ENCODE data around the gene AKAP8. TPM values are rescaled to one million over a fixed set of nuclear protein-coding genes. Genes with fewer than 3 reads are reported as not detected.
"Not testable (repeated sequence)": the region's sequence is repeated elsewhere in the genome, so short reads cannot be mapped to it uniquely, and the experiment has no call there.

Gene AKAP8
- total RNA-seq, 4 donors from 2014 or later = 21.4 to 34.2 (median 28.0) TPM

- Histone ChIP-seq H3K4me3 (no peak overlapping the region), H3K27me3 (no peaks in the 10 kb centered on the region), H3K9me3 (no peaks in the 10 kb centered on the region), H3K36me3 (peaks cover 3 to 94% of the 10 kb centered on the region in 2 donors), H3K4me1 (peaks cover 0 to 25% (median 13%) of the 10 kb centered on the region in 3 donors), H3K27ac (no peak overlapping the region)
- WGBS, 2 donors (ENCODE audit: low coverage in 1 of 2) = 80% methylated on average over 3 of the region's 11 CpGs; no CpG with 5 or more reads in 1 of the 2 donors
- TF ChIP-seq EP300 (IDR thresholded peaks at IDR 0.05) = no peak
- no peak for TF ChIP-seq POLR2AphosphoS5 (IDR thresholded peaks at IDR 0.05)
- TF ChIP-seq POLR2A (IDR thresholded peaks at IDR 0.05) = no peak
- TF ChIP-seq CTCF (IDR thresholded peaks at IDR 0.05) = no peak
- no peak for ATAC-seq
Observed at GRCh38 chr19:15397782-15398181, 18.2 kb upstream of the AKAP8 start.

GRCh38 chr19:15397236-15397635, 17.6 kb upstream of the AKAP8 start:
- Histone ChIP-seq H3K27me3 (no peaks in the 10 kb centered on the region), H3K4me3 (no peak overlapping the region), H3K4me1 (peaks cover 0 to 20% (median 8%) of the 10 kb centered on the region in 3 donors), H3K36me3 (peaks cover 3 to 96% of the 10 kb centered on the region in 2 donors), H3K9me3 (no peaks in the 10 kb centered on the region), H3K27ac (no peak overlapping the region)
- TF ChIP-seq EP300 (IDR thresholded peaks at IDR 0.05) = no peak
- TF ChIP-seq CTCF (IDR thresholded peaks at IDR 0.05) = no peak
- no peak for TF ChIP-seq POLR2A (IDR thresholded peaks at IDR 0.05)
- TF ChIP-seq POLR2AphosphoS5 (IDR thresholded peaks at IDR 0.05) = no peak
- no peak for ATAC-seq
- 76% methylated on average over 3 of the region's 6 CpGs; no CpG with 5 or more reads in 1 of the 2 donors for WGBS, 2 donors (ENCODE audit: low coverage in 1 of 2)

- 92 to 100% methylated on average over 3 of the region's 3 CpGs for WGBS, 2 donors (ENCODE audit: low coverage in 1 of 2)
- no peak for ATAC-seq
- no peaks in the 10 kb centered on the region for H3K9me3 ChIP-seq
- H3K4me1 ChIP-seq = peaks cover 0 to 12% (median 0%) of the 10 kb centered on the region in 3 donors
- no peak overlapping the region for H3K4me3 ChIP-seq
- TF ChIP-seq POLR2A (IDR thresholded peaks at IDR 0.05) (no peak), POLR2AphosphoS5 (IDR thresholded peaks at IDR 0.05) (no peak), EP300 (IDR thresholded peaks at IDR 0.05) (no peak), CTCF (IDR thresholded peaks at IDR 0.05) (no peak)
- H3K27me3 ChIP-seq = no peaks in the 10 kb centered on the region
- H3K27ac ChIP-seq = no peak overlapping the region
- peaks cover 3 to 96% of the 10 kb centered on the region in 2 donors for H3K36me3 ChIP-seq
Observed at GRCh38 chr19:15396436-15396835, 16.8 kb upstream of the AKAP8 start.

- H3K27me3 ChIP-seq, H3K4me3 ChIP-seq, H3K4me1 ChIP-seq, ATAC-seq, H3K9me3 ChIP-seq, H3K27ac ChIP-seq: not testable (repeated sequence)
- WGBS, 2 donors (ENCODE audit: low coverage in 1 of 2) = 90% methylated on average over 2 to 17 of the region's 17 CpGs
- peaks cover 3 to 89% of the 10 kb centered on the region in 2 donors for H3K36me3 ChIP-seq
Observed at GRCh38 chr19:15395251-15395650, 15.7 kb upstream of the AKAP8 start.

GRCh38 chr19:15394426-15394825, 14.8 kb upstream of the AKAP8 start:
- 78 to 81% methylated on average over 5 of the region's 5 CpGs for WGBS, 2 donors (ENCODE audit: low coverage in 1 of 2)
- no peaks in the 10 kb centered on the region for H3K27me3 ChIP-seq
- H3K27ac ChIP-seq = no peak overlapping the region
- peaks cover 3 to 88% of the 10 kb centered on the region in 2 donors for H3K36me3 ChIP-seq
- no peak overlapping the region for H3K4me3 ChIP-seq
- no peaks in the 10 kb centered on the region for H3K9me3 ChIP-seq
- H3K4me1 ChIP-seq = peaks cover 0 to 11% (median 0%) of the 10 kb centered on the region in 3 donors
- TF ChIP-seq CTCF (IDR thresholded peaks at IDR 0.05) (no peak), POLR2AphosphoS5 (IDR thresholded peaks at IDR 0.05) (no peak), POLR2A (IDR thresholded peaks at IDR 0.05) (no peak), EP300 (IDR thresholded peaks at IDR 0.05) (no peak)
- ATAC-seq = no peak
